GM18907 (cell line): ENCODE results near the gene NHSL2.
"Not testable (repeated sequence)": the region's sequence is repeated elsewhere in the genome, so short reads cannot be mapped to it uniquely, and the experiment has no call there.

Experiments used
- ATAC-seq: cut with Tn5 transposase; IDR thresholded peaks from one replicate; pipeline ENCODE4 v1.9.1; 2021; ENCODE audit warnings: mild to moderate bottlenecking, moderate library complexity; ENCODE audit not compliant: unreplicated experiment

The NHSL2 gene

DNA sequence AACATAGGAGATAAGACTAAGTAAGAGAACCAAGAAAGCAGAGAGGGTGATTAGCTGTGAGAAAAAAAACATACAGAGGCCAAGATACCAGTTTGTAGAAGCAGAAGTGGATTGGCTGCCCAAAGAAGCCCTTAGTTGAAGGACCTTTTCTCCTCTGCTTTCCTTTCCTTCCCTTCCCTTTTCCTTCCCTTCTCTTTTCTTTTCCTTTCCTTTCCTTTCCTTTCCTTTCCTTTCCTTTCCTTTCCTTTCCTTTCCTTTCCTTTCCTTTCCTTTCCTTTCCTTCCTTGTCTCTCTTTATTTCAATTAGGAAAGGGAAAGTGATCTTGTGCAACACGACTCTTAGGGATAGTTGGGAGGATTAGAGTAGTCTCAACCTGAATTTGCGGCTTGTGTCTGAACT is 128.2 kb downstream of the NHSL2 start:
- ATAC-seq, result no peak

DNA sequence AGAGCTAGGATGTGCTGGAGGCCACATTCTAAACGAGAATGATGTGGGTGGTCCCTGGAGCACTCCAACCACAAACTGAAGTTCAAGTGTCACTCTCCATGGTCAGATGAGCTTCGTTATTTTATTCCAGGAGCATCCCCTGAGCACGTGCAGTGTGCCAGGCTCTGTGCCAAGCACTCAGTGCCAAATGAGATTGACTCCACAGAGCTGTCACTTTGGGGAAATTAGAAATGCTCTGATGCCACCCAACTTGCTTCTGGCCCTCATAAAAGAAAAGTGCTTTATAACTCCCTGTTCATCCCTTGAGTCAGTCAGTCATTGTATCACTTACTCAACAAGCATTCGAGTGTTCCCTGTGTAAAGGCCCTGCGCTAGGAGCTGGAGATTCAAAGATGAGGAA is 129.9 kb downstream of the NHSL2 start:
- no peak for ATAC-seq

DNA sequence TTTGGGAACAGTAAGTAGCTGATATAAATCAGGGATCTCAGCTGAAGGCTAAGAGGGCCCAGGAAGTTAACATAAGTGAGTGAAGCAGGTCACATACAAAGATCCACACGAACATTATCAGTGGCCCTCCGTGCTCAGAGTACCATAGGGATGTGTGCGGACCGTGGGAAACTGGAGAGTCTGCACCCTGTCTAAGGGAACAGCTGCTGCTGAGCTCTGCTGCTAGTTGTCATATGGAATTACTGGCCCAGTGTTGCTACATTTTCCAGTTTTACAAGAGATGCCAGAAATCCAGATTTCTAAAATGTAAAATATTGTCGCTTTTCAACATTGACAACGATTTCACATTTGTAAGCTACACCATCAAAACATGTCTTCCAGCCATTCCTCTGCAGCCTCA is 130.5 kb downstream of the NHSL2 start:
- ATAC-seq, result no peak

DNA sequence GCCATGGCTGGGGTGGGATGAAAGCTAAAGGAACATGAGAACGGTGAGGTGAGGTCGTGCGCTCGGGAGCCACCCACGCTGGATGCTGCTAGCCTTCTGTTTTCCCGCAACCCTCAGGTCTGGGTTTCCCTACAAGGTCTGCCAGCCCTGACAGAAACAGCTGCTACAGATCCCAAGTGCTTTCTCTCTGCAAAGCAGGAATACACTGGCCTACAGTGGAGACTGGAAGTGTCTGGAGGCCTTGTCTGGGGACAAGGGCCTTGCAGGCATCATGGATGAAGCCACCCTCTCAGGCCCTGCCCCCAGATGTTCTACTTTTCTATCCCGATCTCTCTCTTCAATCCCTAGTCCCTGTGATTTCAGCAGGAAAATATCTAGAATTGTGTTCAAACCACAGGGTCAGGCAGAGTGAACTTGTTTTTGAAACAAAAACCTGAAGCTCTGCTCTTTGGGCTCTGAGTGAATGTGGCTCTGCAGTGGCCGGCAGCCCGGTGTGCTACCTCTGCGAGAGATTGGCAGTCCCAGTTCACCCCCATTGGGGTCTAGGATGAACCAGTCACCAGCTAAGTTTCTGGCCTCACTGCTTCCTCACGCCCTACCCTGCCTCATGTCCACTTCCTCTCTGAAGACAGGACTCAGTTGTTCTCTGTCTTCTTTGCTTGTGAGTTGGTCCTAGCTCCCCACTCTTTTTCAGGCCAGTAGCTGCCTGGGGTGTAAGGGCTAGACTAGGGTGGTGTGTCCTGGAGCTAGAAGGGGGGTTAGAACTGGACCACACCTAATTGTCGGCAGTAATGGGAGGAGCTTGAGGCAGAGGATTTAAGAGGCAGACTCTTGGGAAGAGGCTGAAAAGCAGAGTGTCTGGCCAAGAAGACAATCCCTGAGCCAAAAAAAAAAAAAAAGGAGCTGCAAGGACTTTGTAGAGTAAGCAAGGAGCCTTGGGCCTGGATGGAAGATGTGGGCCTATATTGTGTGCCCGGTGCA is 131.5 kb downstream of the NHSL2 start:
- ATAC-seq, result no peak

DNA sequence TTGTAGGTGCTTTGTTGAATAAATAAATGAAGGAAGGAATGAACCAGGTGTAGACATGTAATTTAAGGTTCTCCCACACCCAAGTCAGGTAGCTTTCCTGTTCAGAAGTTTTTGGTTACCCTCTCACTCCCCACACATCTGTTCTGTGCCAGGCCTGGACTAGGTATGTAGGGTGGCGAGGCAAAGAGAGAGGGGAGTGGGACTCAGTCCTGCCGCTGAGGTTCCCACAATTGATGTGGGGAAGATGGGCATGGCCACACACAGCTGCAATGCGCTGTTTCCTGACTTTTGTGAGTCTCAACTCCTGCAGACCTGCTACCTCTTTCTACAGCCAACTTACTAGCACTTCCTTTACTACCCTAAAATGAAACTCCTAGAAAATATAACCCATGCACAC is 132.2 kb downstream of the NHSL2 start:
- no peak for ATAC-seq

DNA sequence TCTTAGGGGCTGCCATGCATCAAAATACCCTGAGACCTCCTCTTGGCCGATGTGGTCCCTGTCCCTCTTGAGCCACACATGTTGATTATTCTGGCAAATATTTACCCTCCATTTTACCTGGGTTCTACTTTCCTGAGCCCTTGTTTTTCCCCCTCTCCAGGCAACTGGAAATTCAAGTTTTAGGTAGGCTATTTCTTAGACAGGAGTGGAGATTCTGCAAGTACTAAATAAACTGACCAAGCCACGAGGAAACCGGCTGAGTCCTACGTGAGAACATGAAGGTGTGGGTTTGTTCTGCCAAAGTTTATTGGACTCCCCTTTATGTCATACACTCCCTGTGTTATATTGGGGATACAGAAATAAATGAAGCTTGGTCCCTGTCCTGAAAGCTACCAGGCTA is 133.0 kb downstream of the NHSL2 start:
- ATAC-seq, result no peak

DNA sequence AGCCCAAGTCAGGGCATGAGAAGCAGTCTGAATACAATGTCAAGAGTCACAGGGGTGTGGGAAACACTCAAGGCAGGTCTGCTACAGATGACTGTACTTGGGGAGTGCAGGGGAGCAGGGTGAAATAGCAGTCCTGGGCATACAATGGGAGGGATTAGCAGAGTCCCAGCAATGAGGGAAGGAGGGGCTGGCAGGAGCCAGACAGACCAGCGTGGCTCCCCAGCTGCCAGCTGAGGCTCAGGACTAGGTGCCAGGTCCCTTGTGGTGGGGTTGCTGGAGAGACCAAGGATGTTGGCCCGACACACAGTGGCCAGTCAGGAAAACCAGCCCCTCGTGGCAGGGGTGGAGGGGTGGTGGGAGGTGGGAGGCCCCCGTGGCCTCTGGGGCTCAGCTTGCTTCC is 134.5 kb downstream of the NHSL2 start:
- no peak for ATAC-seq

DNA sequence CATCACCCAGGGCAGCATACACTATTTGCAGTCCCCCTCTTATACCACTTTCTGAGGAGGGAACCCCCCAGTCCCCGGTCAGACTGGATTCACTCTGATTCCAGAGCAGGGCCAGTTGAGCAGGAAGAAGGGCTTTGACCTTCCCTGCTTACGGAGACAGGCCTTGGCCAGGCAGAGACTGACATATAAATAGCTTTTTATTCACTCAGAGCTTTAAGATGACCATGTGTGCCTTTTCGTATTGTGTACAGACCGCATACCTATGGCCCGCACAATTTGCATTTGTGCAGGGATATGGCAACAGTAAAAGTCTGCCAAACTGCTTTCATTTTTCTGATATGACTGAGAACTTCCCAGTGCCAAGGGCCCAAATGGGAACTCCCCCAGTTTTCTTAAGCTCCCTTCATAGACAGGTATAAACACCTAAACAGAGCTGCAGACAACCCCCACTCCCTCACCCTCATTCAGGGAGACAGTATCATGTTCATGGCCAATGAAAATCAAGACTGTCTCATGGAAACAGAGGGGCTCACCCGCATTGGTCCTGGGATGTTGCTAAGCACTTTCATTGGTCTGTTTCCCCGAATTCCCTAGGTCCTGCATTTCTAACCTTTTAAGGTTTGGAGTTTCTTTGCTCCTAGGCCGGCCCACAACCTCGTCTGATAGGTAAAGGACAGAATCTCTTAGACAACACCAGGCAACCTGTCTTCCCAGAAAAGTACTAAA is 135.1 kb downstream of the NHSL2 start:
- no peak for ATAC-seq

DNA sequence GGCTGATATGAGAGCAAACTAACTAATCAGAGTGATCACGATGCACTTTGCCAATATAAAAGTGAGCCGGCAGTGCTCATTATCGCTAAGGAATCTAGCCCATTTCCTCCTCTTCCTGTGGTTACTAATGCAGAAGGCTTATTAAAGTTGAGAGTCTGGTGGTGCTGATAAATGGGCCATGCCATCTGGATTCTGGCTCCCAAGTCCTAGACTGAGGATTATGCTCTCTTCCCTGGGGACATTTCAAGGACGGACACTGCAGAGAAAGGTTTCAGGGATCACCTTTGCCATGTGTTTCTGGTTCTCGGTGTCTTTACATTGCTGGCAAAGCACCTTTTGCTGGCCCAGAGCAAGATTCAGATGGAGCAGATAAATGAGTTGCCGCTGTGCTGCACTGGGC is 135.8 kb downstream of the NHSL2 start:
- no peak for ATAC-seq

DNA sequence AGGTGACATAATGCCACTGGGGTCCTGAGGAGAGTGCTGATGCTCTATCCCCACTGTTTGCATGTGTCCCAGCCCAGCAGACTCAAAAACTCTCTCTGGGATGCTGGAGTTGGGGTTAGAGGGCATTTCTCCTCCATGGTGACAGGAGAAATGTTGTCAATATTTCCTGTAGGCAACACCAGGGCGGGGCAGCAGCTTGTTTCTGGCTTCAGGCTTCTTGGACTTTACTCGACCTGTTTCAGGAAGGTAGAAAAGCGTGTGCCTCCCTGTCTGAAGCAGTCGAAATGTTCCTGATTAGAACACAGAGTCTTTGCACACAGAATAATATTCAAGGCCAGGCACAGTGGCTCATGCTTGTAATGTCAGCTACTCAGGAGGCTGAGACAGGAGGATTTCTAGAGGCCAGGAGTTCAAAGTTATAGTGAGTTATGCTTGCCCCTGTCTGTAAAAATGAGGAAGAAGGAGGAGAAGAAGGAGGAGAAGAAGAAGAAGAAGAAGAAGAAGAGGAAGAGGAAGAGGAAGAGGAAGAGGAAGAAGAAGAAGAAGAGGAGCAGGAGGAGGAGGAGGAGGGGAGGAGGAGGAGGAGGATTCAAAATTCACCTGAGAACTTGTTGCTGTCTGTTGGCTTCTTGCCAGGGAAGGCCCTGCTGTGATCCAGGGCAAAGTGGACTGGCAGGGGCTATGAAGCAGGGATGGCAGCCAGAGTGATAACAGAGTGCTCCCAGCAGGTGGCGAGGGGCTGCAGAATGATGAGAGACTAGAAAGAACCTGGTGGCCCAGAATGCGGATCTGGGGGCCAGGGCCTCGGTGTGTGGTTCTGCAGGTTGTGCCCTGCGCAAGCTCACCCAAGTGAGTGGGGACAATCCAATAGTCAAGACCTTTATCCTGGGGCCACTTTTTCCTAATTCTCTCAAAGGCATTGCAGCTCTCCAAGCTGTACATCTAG is 138.1 kb downstream of the NHSL2 start:
- no peak for ATAC-seq

DNA sequence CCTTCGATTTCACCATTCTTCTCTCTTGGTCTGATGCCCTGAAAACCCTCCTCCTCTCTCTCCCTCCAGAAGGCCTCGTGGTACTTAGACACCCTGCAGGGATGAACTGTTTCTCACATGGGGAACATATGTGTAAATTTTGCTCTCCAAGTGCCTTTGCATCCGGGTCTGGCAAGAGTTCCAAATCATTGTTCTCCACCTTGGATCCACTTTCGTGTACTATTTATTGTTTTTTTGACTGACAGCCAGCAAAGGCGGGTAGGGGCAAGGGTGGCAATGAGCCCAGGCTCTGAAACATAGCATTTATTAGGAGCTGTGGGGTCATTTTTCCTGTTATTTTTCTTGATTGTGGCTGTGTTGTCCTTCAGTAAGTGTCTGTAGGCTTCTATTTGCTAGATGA is 139.4 kb downstream of the NHSL2 start:
- no peak for ATAC-seq

DNA sequence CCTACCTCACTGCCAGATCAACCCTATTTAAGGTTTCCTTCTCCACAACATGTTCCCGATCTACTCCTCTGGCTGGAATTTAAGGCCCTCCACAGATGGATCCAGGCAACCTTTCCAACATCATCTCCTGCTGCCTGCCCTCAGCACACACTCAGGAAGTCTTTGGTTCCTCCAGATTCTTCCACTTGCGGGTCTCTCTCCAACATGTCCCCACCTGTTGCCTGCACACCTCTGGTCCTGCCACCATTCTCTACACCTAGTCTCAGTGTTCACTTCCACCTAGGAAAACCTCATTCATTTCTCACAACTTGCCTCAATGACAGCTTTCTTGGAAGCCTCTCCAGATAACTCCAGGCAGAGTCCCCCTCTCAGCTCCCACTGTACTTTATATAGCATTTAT is 140.9 kb downstream of the NHSL2 start:
- ATAC-seq, result no peak

DNA sequence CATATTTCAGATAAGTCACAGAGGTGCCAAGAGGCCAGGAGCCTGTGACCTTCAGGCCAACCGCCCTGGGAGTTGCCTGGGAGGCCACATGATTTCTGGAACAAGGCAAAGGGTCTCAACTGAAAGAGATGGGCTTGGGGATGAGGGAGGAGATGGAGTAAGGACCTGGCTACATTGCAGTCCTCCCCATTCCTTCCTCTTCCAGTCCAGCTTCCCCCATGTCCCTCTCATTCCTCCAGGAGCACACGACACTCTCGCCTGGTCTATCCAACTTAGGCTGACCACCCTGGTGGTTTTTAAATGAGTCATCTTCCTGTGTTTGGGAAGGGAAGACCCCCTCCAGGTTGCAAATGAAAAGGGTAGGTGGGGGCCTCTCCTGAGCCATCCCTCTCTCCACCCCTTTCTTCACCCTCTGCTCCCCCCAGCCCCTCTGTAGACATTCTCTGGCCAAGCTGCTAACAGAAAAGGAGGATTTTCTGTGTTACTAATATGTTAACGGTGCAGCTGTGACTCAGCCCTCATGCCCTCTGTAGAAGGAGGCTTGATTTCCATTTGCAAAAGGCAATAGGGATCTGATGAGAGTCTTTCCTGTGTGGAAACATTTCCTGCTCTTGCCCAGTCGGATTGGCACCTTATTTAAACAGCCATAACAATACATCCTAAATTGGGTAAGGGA is 141.9 kb downstream of the NHSL2 start:
- ATAC-seq, result no peak

DNA sequence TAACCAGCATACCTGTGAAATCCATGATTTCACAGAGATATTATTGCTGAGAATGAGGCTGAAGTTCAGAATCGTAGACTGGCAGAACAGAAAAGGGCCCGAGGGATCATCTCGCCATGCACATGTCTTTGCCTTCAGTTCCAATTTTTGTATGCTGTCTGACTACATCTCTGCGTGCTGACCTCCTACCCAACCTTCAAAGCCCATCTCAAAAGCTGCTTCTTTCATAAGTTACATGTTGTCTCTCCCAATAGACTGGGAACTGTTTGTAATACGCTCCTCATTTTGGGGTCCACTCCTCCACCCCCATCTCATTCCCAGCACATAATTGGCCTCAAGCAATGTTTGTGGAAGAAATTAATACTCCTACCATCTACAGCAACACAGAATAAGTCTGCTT is 142.9 kb downstream of the NHSL2 start:
- ATAC-seq, result no peak

DNA sequence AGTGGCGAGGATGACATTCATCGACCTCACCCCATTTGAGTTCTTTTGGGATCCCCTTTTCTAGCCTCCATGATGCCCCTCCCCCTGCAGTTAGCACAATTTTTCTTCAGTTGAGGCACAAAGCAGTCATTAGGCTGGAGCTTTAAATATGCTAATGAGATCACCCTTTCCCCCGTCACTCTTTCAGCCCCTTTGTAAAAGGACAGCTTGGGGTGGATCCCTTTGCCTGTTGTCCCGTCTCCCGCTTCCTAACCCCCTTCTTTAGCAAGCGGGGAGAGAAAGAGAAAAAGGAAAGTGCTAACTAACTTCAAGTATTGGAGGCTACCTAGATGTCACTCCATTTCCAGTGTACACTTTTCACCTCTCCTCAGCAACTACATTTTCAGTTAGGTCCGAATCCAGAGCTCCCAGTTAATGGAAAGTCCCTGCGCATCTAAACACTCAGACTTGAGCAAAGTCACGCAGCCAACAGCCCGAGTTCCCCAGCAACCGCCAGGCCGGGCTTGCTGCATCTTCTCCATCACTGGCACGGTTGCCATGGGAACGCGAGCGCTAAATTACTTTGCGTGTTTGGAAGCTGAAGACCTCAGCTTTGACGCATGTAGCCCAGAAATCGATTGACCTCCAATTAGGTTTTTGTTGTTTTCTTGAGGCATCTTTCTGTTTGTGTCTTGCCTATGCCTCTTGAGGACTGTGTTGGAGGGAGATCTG is 144.3 kb downstream of the NHSL2 start:
- ATAC-seq, result no peak

DNA sequence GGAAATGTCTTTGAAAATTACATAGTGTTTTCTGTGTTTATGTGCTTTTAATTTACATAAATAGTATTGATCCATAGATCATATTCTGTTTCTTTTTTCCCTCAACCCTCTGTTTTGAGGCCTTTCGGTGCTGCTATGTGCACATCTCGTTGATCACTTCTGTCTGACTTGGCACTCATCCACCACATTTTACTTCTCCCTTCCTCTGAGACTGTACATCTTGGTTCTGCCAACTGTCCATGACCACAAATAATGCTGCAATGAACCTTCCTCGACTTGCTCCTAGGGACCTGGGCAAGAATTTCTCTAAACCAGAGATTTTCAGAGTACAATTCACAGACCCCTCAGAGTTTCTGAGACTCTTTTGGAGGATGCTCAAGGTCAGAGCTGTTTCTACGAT is 146.7 kb downstream of the NHSL2 start:
- no peak for ATAC-seq

DNA sequence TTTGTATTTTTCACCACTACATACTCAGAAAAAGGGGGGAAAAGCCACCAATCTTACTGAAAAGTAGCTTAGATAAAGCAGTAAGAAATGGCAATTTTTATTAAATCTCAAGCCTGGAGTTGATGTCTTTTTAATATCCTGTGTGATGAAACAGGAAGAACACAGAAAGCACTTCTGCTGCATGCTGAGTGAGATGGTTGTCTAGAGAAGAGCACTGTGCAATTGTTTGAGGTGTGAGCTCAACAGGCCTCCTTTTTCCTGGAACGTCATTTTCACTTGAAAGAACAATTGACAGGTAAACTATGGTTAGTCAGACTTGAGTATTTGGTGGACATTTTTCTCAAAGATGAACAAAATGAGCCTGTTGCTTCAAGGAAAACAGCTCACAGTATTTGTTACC is 147.2 kb downstream of the NHSL2 start:
- ATAC-seq, result no peak

DNA sequence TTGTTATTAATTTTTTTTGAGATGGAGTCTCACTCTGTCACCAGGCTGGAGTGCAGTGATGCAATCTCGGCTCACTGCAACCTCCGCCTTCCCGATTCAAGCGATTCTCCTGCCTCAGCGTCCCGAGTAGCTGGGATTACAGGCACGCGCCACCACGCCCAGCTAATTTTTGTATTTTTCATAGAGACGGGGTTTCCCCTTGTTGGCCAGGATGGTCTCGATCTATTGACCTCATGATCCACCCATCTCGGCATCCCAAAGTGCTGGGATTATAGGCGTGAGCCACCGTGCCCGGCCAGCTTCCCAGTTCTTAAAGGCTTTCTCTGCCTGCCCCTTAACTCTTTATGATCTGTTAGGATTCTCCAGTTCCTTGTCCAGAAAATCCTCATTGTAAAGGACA is 147.7 kb downstream of the NHSL2 start:
- not testable (repeated sequence) for ATAC-seq

DNA sequence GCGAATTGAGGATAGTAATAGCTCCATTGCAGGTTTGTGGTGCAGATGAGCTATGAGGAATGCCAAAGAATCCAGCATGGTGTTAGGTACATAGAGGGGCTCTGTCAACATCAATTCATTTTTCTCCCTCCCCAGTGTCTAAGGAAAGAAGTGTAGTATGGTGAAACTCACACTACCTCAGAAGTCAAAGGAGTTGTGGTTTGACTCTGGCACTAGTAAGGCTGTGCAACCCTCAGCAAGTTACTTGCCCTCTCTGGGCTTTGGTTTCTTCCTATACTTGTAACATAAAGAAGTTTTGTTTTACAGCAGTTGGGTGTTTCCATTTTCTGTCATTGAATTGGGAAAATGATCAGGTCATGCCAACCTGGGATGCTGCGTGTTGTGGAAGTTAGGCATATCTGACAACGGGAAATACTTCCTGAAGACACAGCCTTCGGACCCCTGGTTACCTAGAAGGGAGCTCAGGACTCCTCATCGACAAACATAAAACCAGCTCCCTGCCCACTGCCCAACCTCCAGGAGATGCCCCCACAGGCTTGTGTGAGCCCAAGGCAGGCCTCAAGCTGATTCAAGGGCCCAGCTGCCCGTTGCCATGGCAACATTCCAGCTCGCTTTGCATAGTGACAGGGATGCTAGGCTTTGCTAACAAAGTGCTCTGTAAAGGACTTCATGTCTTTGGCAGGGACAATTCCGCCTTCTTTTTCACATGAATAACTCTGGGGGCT is 149.7 kb downstream of the NHSL2 start:
- ATAC-seq, result no peak
